Fibroblast of mammary gland (primary cell): Measurements from ENCODE around the gene PRDM16.

Experiments used
- DNase-seq: peaks from one replicate; pipeline ENCODE4 v3.0.0-alpha.2; 2010; ENCODE audit warnings: low read depth
- H3K4me3 ChIP-seq: 2 replicates; pipeline ENCODE4 v1.5.1; 2011; ENCODE audit warnings: low read depth, mild to moderate bottlenecking, low read length, moderate library complexity; ENCODE audit not compliant: control insufficient read depth
- CTCF ChIP-seq: conservative IDR thresholded peaks from 2 replicates; pipeline ENCODE4 v1.5.1; 2011; ENCODE audit warnings: low read depth, low read length, inconsistent platforms; ENCODE audit not compliant: control insufficient read depth, insufficient read depth

The PRDM16 gene

GRCh38 chr1:3068564-3069431 lies at the start of gene PRDM16:
Gene PRDM16, plus strand, starts transcription at chr1:3069203. Its CDS starts 57 bp downstream, at chr1:3069260.
- no peak for TF ChIP-seq CTCF
- DNase-seq: peak; percentile 12
- no peak within 1 kb of the TSS for H3K4me3 ChIP-seq

- no peak overlapping the region for H3K4me3 ChIP-seq
- TF ChIP-seq CTCF: no peak
- no peak for DNase-seq
These were observed 49.4 kb upstream of the PRDM16 start for GRCh38 chr1:3019516-3020051.

- H3K4me3 ChIP-seq: no peak overlapping the region
- DNase-seq: no peak
- TF ChIP-seq CTCF: no peak
These were observed 48.6 kb upstream of the PRDM16 start for GRCh38 chr1:3020263-3020909.

- no peak within 1 kb of the TSS for H3K4me3 ChIP-seq
- DNase-seq: no peak
- no peak for TF ChIP-seq CTCF
These were observed 47.8 kb upstream of the PRDM16 start, which contains the start of gene ACTRT2 for GRCh38 chr1:3021233-3021671. Gene ACTRT2, plus strand, starts transcription at chr1:3021467. Its CDS starts 220 bp downstream, at chr1:3021687.

- TF ChIP-seq CTCF: no peak
- no peak for DNase-seq
- H3K4me3 ChIP-seq: no peak overlapping the region
These were observed 47.1 kb upstream of the PRDM16 start for GRCh38 chr1:3021801-3022401.

- TF ChIP-seq CTCF: no peak
- no peak for DNase-seq
- H3K4me3 ChIP-seq: no peak overlapping the region
These were observed 46.5 kb upstream of the PRDM16 start for GRCh38 chr1:3022511-3022973.
